HG02623 (cell line): ENCODE results near the gene RTL9.
A peak's percentile ranks its signal among the peaks of the same experiment; 100 is the strongest.

ENCODE experiments used
- ATAC-seq: cut with Tn5 transposase; IDR thresholded peaks from one replicate; pipeline ENCODE4 v1.9.1; 2021; ENCODE audit warnings: moderate library complexity; ENCODE audit not compliant: unreplicated experiment

Gene RTL9

GRCh38 chrX:110341189-110342035, 17.2 kb upstream of the RTL9 start:
- peak; percentile 66 for ATAC-seq

DNA sequence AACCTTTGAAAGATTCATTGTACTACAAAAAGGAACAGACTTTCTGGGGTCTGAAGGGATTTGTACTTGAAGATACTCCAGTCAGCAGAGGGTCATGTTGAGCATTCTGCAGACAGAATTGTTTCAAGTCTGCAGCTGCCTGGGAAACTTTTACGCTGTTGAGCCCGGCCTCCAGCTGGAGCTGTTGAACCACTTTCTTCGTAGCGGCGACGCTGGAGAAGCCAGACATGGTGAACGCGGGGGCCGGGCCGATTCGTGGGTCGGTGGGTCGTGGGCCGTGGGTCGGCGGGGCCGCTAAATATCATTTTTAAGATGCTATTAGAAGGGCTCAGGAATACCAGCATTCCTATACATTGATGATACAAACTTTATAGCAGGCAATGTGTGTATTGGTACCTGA, 12.0 kb upstream of the RTL9 start:
- ATAC-seq: no peak

DNA sequence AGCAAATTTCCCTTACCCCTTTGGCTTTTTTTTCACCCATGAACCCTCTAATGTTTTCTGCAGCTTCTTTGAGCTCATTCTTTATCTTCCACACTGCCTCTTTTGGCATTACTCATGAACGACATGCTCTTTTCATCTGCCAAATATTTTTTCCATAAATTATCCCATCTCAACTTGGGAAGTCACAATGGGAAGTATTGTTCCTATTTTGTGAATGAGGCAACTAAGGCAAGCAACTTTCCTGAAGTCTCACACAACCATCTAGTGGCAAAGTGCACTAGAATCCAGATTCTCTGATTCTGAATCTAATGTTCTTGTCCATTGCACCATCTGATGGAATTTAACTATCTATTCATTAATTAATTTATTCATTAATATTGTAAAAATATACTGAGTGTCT, 625 bp downstream of the RTL9 start:
- no peak for ATAC-seq

GRCh38 chrX:110363244-110363643, 4.6 kb downstream of the RTL9 start:
- no peak for ATAC-seq

GRCh38 chrX:110373310-110373709, 14.7 kb downstream of the RTL9 start:
- no peak for ATAC-seq

DNA sequence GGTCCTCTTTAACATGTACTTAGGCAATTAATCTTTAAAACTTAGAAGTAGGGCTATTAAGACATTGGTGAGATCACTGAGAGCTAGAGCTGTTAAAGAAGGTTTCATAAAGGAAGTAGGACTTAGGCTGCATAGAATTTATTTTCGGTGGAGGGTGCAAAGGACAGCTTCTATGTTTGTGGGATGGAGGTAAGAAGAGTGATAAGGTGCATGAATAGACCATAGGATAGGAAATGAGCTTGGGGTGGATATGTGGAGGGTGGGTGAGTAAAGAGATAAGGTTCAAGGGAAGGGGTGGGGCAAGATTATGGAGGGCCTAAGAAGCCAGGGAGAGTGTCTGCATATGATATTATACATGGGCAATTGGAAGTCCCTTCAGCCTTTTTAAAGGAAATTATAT, 15.9 kb downstream of the RTL9 start:
- ATAC-seq: no peak

DNA sequence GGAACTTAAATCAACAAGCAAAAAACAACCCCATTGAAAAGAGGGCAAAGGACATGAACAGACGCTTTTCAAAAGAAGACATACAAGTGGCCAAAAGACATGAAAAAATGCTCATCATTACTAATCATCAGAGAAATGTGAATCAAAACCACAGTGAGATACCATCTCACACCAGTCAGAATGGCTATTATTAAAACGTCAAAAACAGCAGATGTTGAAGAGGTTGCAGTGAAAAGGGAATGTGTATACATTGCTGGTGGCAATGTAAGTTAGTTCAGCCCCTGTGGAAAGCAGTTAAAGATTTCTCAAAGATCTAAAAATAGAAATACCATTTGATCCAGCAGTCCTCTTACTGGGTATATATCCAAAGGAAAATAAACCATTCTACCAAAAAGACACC, 22.6 kb downstream of the RTL9 start:
- ATAC-seq: no peak

DNA sequence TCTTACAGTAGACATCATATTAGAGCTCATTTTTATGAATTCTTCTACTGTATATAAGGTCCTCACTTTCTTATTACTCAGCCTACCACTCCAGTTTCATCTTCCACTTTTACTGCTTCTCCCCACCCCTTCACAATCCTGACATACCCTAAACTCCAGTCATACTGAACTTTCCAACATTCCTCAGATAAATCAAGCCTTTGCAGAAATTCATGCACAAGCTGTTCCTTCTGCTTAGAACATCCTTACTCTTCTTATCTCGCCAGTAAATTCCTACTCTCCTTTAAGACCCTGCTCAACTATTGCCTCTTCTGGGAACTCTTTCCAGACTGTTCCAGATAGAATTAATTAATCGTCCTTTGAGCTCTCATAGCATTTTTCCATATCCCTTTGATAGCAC, 24.8 kb downstream of the RTL9 start:
- ATAC-seq: no peak

- no peak for ATAC-seq
Measured at GRCh38 chrX:110384490-110384889, 25.8 kb downstream of the RTL9 start.

DNA sequence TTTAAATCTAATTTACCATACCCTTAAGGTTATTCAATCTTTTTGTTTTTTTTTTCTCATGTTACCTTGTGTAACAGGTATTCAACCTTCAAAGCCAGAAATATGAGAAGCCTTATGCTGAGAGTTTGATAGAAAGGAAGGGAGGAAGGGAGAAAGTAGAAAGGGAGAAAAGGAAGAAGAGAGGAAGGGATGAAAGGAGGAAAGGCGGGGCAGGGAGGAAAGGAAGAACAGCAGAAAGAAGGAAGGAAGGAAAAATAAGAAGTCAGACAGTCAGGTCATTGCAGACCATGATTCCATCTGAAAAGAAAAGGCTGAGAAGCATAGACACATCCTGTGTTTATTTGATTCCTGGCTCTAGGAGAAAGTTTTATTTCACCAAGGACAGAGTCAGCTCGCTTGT, 30.9 kb downstream of the RTL9 start:
- ATAC-seq: no peak

DNA sequence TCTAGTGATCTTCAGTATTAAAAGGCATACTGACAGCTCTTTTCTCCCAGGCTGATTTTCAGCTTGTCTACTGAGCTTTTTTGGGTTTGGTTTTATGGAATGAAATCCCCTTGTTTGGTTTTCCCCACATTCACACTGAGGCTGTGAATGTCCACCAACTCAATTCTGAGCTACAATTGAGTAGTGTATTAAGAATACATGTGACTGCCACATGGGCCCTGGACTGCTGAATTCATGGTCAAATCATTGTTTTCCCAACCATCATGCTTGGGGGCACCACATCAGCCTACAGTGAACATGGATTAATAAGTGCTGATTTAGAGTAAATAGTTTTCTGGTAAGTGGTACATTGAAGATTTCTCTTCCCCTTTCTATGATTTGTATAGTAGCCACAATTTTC, 32.4 kb downstream of the RTL9 start:
- ATAC-seq: no peak

DNA sequence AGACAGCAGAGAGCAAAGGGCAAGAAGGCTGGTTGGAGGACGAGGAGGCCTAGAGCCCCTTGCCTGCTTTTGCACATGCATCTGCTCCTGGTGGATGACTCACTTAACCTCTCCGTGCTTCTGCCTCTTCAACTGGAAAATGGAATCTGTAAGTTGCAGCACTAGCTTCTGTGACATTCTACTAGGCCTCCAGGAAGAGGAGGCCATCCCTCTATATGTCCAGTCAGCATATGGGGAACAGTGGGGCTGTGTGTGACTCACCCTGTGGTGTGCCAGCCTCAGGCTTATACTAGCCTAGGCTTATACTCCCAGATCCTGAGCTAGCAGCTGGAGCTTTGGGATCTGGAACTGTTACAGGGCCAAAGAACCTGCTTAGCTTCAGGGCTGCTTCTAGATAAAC, 36.0 kb downstream of the RTL9 start:
- ATAC-seq: no peak

DNA sequence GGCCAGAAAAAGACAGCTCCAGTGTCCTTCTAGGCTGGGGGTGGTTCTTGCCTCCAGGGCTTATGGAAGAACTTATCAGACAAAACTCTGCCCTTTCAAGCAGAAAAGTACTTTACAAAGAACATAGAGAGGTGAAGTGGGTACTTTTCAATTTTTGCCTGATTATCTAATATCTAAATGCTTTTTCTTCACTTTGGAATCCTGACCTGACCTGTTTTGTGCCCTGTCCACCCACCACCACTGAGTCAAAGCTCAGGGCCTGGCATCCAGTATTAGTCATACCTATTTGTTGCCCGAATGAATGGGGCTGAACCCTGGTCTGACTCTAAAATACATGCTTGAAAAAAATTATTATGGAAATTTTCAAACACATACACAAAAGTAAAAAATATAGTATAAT, 37.2 kb downstream of the RTL9 start:
- ATAC-seq: no peak

DNA sequence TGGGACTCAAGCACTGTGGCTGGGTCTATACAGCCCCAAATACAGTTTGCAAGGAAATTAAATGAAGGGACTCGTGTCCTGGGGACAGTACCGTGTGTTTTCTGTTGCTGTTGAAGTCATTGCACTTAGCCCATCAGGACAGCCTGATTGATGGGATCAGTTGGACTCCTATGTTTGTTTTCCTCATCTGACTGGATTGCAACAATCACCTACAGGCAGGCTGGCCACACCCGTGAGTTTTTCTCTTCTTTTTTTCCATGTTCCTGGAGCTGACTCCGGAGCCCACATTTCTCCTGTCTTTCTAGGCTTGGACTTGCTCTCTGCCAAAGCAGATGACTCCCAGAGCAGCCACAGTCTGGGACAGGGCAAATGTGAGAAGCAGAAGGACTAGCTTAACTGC, 38.1 kb downstream of the RTL9 start:
- no peak for ATAC-seq

DNA sequence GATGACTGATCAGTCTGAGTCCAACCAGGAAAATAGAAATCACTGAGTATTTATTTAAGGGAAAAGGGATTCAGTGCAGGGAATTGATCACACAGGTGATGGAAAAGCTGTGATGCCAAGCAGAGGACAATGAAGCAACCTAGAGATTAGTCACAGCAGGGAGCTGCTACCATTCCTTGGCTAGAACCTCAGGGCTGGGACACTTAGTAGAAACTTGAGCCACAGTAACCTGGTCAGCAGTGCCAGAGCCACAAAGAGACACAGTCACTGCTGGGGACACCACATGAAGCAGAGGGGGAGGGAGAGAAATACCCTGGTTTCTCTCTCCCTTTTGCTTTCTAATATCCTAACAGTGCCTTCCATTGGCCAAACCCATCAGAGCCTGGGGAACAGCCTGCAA, 38.7 kb downstream of the RTL9 start:
- no peak for ATAC-seq

DNA sequence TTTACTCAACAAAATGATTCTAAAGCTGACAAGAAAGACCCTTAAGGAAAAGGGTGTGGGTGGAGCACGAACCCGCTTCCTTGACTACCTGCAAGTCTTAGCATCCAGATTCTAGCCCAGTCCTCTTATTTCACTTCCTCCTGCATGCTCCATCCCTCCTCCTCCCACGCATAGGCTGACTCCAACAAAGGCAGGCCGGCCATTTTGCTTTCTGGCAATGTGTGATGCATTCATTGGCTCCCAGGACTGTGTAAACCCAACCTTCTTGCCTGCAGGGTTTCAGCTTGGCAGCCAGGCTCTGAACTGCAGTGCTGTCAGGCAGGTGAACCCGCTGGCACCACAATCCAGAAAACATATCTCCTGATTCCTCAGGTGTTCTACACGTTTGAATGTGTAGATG, 39.3 kb downstream of the RTL9 start:
- ATAC-seq: no peak

GRCh38 chrX:110399497-110399896, 40.8 kb downstream of the RTL9 start:
- no peak for ATAC-seq

GRCh38 chrX:110399966-110400365, 41.3 kb downstream of the RTL9 start:
- ATAC-seq: no peak

DNA sequence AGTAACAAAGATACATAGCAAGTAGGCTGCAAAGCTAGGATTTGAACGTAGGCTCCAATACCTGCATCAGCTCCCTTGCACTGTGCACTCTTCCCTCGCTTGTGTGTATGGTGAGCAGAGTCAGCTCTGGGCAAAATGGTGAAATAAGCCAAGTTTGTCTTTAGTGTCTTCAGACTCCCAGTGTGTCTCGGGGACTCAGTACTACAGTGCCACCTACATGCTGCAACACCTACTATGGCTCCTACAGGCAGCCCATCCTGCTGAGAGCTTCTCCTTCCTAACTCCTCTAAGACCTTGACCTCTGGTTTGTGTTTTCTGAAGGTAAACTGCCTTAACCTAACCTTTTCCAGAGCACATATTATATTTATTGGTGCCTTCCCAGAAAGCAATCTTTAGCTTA, 42.5 kb downstream of the RTL9 start:
- ATAC-seq: no peak

DNA sequence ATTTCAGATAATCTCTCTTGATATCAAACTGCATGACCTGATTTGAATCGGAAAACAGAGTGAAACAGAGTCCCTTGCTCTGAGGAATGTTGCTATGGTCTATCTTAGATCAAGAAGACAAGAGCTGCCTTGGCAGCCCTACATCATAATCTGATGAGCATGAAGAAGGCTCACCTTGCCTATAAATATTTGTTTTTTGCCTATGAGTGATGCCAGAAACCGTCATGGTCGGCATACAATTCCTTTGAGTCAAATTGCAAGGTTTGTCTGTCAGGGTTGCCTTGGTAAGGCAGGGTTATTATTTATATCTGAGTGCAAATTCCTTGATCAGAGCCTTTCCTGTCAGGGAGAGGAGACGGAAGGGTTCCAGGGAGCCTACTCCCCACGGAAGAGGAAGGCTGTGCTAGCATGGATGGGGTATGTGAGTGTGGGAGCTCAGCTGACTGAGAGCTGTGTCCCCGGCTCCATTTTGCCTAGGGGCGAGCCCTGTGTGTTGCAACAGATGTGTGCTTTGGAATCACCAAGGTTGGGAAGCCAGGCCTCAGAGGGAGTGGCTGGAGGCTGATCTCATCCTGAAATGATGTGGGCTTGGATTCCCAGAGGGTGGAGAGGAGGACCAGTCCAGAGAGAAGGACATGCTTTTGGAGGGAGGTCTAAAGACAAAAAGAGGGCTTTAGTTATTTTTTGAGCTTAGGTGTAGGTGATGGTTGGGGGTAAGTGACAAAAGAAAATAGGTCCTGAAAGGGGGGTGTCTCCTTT, 43.6 kb downstream of the RTL9 start:
- no peak for ATAC-seq

GRCh38 chrX:110402850-110403221, 44.2 kb downstream of the RTL9 start:
- ATAC-seq: no peak

GRCh38 chrX:110403441-110404238, 45.0 kb downstream of the RTL9 start:
- no peak for ATAC-seq
